Inflammatory macrophage treated with lipopolysaccharide for 1 hour (primary cell): ENCODE data around the gene RABGGTA.

Source experiments
- DNase-seq, 2 donors: peaks; one replicate each; pipeline ENCODE4 v3.0.0-alpha.2; 2020 to 2022

The RABGGTA gene, protein sequence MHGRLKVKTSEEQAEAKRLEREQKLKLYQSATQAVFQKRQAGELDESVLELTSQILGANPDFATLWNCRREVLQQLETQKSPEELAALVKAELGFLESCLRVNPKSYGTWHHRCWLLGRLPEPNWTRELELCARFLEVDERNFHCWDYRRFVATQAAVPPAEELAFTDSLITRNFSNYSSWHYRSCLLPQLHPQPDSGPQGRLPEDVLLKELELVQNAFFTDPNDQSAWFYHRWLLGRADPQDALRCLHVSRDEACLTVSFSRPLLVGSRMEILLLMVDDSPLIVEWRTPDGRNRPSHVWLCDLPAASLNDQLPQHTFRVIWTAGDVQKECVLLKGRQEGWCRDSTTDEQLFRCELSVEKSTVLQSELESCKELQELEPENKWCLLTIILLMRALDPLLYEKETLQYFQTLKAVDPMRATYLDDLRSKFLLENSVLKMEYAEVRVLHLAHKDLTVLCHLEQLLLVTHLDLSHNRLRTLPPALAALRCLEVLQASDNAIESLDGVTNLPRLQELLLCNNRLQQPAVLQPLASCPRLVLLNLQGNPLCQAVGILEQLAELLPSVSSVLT

DNA sequence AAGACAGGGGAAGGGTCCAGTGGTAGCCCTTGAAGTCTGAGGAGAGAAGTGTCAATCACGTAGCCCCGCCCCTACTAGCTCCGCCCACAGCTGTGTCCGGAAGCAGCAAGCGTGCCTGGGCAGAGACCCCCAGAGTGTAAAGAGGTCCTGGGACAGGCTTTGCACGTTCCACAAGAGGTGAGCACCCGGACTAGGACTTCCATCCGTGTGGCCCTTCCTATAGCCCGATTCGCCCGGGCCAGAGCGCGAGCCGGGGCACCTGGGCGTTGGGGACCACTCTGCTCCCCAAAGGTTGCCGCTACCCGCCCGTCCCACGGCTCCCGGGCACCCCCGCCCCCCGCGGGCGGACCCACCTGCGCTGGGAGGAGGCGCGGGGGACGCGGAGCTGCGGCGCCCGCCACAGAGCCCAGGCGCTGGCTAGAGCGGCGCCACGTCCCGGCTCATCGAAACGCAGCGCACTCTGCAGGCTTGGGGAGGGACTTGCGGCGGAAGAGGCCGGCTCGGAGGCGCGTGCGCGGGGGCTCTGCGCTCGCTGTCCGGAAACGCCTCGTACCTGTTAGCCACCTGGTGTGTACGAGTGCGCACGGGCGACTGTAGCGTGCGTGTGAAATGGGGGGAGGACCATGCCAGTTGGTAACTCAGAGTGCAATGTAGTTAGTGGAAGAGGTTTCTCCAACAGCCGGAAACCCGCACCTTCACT lies at the start of gene RABGGTA:
Gene RABGGTA, minus strand, starts transcription at position 464 of the 700 bp plus-strand sequence. CDS start 482 bp downstream, outside the sequence.
- peak; percentile 70 to 85 for DNase-seq

DNA sequence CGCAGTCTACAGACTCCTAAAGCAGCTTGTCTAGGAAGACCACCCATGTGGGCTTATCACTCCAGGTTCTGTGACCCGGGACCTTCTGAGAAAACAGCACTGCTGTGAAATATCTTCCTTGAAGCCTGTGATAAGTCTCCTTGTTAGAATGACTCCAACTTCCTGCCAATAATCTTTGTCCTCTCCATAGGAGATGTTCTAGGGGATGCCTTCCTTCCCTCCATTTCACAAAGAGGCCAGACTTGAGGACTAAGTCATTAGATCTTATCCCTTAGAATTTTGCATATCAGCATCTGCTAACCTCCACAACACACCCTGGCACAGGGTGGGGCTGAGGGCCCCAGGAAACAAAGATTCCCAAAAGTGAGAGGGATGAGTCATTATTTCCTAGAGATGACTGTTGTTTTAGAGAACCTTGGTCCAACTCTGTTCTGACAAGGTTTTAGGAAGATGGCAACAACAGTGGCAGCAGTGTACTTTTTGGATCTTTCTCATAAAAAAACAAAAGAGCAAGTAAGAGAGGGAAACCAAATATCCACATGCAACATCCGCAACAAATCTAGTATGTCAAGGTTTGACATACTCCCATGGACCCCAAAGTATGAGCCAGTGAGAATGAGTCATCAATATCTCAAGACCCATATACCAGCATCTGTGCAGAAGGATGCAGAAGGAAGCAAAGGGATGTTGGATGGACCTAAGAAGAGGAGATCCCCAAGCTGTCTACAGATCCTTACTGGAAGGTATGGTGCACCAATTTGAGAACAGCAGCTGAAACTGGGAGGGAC lies 45.9 kb upstream of the RABGGTA start:
- DNase-seq = no peak

DNA sequence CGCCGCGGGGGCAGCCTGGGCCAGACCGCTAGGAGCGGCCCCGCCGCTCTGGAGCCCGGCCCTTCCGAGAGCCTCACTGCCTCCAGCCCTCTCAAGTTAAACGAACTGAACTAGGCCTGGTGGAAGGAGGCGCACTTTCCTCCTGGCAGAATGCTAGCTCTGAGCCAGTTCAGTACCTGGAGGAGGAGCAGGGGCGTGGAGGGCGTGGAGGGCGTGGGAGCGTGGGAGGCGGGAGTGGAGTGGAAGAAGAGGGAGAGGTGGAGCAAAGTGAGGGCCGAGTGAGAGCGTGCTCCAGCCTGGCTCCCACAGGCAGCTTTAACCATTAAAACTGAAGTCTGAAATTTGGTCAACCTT lies 45.2 kb upstream of the RABGGTA start:
- DNase-seq = no peak

DNA sequence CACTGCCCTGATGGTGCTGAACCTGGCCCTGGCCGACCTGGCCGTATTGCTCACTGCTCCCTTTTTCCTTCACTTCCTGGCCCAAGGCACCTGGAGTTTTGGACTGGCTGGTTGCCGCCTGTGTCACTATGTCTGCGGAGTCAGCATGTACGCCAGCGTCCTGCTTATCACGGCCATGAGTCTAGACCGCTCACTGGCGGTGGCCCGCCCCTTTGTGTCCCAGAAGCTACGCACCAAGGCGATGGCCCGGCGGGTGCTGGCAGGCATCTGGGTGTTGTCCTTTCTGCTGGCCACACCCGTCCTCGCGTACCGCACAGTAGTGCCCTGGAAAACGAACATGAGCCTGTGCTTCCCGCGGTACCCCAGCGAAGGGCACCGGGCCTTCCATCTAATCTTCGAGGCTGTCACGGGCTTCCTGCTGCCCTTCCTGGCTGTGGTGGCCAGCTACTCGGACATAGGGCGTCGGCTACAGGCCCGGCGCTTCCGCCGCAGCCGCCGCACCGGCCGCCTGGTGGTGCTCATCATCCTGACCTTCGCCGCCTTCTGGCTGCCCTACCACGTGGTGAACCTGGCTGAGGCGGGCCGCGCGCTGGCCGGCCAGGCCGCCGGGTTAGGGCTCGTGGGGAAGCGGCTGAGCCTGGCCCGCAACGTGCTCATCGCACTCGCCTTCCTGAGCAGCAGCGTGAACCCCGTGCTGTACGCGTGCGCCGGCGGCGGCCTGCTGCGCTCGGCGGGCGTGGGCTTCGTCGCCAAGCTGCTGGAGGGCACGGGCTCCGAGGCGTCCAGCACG lies 44.6 kb upstream of the RABGGTA start:
- DNase-seq = no peak

DNA sequence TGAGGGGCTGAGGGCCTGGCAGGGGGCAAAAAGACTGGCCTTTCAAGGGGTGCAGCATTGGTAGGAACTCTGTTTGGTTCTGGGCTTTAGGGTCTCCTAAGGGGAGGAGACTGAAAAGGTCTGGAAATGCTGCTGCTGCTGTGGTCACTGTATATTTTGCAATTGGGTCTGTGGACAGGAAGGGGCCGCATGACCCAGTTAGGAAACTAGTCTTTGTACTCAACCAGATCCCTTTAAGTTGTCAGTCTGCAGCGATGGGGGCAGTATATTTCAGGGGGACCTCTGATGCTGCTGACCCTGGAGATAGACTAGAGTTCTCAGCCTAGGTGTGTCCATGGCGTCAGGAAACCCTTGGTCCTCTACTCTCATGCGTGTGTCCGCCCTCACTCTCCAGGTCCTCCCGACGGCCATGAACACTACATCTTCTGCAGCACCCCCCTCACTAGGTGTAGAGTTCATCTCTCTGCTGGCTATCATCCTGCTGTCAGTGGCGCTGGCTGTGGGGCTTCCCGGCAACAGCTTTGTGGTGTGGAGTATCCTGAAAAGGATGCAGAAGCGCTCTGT lies 43.9 kb upstream of the RABGGTA start:
- DNase-seq = no peak

DNA sequence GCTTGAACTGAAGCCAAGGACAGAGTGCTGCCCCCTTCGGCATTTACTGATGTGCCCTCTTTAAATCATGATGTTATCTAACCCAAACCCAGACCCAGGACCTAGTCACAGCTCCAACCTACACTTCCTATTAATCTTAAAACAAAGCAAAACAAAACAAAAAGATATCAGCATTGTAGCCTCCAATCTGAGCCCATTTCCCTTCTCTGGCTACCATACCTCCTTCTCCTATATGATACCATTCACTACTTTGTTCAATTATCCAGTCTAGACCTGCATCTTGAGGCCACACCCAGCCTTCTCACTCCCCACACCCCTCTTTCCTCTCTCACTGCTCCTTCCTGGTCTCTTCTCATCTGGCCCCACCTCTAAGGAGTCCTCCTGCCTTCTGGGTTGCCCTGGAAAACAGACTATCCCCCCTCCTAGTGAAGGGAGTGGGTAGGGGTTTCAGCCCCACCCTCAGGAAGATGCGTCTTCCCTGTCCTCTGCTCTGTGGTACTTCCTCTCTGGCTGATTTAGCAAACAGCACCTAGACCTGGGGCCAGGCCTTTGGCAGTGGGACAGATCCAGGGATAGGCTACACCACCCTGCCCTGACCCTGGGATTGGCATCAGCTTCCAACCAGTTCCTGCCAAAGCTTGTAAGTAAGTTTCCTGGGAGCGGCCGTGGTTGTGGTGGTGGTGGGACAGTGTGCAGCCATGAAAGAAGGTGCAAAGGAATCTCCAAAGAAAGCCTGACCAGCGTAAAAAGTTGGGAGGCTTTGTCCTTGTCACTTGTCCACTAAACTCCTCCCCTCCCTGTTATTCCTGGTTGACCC lies 43.2 kb upstream of the RABGGTA start:
- DNase-seq = no peak

DNA sequence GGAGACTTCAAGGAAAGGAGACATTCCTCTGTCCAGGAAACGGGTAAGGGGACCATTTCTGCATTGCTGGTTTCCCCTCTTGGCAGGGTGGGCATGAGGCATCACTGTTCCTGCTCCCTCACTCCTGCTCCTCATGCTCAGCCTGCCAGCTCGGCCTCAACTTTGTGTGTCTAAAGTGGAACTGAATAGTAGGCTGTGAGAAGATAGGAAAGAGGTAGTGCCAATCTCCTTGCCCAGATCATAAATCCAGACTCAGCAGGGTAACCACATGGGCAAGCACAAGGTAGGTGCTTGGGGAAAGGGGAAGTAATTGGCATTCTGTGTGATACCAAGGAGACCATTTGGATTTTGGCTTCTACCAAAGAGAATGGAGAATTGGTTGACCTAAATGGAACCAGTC lies 42.5 kb upstream of the RABGGTA start:
- no peak for DNase-seq

DNA sequence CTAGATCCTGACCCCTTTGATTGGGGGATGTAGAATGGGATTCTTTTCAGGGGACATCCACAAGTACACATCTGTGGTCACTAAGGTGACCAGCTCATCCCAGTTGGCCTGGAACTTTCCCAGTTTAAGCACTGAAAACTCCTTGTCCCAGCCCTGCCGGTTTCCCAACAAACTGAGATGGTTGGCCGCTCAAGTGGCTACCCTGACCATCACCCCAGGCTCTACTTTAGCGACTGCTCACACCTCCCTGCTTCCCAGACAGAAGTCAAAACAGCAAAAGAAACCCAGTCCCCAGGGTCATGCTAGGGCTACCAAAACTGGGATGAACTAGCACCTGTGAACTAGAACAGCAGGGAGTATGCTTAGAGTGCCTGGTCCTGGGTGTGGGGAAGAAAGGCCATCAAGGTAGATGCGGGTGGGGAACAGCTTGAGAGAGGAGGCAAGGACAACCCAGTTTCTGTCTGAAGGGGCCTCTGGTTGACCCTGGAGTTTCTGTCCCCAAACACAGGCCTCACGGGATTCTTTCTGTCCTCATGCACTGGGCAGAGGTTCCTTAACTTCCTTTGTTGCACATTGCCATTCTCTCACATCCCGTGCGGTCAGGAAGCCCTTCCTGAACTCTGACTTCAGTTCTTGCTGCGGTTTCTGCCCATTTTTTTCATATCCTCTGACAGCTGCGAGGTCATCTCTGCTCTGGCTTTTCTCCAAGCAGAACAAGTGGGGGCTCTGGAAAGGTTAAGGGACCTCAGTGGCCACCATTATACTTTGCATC lies 41.5 kb upstream of the RABGGTA start:
- peak; percentile 71 to 75 for DNase-seq

DNA sequence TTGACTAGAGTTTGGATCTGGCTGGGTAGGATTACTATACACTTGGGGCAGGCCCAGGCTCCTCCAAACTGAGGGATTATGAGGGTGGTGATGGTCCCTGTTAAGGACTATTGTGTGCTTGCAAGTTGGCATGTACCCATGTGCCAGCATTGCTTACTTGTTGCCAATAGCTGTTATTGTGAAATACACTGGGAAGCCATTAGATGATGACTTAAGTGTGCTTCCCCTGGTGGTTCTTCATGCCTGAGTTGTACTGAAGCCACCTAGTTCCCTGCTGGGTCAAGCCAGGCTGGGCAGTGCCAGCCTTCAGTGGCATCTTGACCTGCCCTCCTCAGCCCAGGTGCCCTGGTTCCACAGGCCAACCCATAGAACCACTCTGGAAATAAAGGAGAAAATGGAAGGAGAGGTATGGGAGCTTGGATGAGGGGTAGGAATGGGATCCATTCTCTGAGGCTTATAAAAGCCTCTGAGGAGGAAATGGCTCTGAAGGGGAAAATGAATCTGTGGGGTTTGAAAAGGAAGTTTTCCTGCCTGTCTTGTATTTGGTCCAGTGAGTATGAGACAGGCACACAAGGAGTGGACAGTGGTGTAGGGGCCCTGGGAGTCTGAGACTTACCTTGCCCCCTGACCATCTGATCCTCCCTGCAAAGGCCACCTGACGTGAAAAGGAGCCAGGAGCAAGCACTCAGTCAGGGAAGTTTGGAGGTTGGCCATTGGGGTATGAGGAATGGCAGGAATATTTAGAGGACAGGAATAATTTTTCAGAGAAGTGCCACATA lies 40.6 kb upstream of the RABGGTA start:
- peak; percentile 78 to 87 for DNase-seq

DNA sequence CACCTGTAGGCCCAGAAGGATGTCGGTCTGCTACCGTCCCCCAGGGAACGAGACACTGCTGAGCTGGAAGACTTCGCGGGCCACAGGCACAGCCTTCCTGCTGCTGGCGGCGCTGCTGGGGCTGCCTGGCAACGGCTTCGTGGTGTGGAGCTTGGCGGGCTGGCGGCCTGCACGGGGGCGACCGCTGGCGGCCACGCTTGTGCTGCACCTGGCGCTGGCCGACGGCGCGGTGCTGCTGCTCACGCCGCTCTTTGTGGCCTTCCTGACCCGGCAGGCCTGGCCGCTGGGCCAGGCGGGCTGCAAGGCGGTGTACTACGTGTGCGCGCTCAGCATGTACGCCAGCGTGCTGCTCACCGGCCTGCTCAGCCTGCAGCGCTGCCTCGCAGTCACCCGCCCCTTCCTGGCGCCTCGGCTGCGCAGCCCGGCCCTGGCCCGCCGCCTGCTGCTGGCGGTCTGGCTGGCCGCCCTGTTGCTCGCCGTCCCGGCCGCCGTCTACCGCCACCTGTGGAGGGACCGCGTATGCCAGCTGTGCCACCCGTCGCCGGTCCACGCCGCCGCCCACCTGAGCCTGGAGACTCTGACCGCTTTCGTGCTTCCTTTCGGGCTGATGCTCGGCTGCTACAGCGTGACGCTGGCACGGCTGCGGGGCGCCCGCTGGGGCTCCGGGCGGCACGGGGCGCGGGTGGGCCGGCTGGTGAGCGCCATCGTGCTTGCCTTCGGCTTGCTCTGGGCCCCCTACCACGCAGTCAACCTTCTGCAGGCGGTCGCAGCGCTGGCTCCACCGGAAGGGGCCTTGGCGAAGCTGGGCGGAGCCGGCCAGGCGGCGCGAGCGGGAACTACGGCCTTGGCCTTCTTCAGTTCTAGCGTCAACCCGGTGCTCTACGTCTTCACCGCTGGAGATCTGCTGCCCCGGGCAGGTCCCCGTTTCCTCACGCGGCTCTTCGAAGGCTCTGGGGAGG lies 39.5 kb upstream of the RABGGTA start, which contains the start of gene LTB4R:
Gene LTB4R, plus strand, starts transcription at position 857 of the 959 bp plus-strand sequence. CDS start 4,150 bp downstream, outside the sequence.
- no peak for DNase-seq

DNA sequence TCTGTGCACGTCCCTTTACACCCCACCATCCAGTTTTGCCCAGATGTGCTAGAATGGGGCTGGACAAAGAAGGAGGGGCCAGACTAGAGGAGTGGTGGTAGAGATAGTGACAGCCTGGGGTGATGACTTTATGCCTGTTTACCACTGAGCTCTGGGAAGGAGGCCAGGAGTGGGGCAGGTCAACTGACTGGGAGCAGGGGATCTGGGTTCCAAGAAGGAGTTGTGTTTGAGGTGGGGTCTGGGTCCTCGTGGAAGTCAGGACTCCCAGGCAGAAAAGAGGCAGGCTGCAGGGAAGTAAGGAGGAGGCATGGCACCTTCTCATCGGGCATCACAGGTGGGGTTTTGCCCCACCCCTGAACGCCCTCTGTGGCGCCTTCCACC lies 38.9 kb upstream of the RABGGTA start:
- no peak for DNase-seq

DNA sequence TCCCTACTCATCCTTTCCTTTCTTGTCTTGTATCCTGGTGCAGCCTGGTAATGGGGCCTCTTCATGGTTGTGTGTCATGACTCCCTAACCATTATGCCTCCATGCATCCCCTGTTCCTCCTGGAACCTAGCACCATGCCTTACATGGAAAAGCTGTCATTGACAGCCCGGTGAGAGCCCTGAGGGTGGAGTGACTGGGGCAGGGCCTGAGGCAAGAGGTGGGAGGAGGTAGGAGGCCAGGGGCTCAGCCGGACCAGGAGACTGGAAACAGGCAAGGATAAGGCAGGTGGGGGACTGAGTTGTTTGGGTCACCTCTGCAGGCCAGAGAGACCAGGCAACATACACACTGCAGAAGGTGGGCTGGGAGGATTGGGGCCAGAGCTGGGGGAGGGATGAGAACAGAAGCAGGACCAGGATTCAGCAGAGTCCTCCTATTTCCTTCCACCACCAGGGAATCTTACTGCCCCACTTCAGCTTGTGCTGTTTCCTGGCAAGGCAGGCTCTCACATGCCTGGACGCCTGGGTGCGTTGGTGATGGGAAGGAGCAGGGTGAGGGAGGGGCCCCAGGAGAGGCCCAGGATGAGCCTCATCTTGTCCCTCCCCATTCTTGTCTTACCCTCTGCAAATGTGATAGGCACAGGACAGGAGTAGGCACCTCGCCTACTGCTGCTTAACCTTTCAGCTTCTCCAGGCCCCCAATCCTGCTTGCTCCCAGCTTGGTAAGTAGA lies 38.3 kb upstream of the RABGGTA start, which contains the start of gene LTB4R2:
Gene LTB4R2, plus strand, starts transcription at position 603 of the 727 bp plus-strand sequence. CDS start 525 bp downstream, outside the sequence.
- DNase-seq = no peak

DNA sequence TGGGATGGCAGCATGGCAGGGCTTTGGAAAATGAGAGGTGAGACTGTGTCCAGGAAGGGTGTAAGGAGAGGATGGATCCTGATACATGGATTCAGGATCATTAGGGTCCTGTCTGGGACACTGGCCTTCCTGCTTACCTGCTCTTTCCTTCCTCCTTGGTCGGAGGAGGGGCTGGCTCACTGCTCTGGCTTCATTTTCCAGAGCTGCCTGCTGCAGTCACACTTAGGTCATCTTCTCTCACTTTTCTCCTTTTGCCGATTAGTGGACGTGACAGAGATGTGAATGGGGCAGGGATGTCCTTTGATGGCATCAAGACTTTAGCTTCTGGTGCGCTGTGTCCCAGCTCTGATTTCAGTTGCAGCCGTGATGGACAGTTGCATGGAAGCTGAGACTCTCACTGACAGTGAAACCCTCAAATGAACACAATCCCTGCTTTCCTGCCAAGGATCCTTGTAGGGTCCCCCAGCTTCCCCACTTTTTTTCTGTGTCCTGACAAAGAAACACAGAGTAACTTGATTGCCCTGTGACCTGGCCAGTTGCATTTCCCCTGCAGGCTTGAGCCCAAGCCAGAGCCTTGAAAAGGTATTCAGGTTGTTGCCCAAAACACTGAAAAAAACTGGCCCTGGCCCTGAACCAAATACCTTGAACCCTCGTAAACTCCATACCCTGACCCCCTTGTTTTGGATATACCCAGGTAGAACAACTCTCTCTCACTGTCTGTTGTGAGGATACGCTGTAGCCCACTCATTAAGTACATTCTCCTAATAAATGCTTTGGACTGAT lies 37.1 kb upstream of the RABGGTA start:
- DNase-seq = no peak

DNA sequence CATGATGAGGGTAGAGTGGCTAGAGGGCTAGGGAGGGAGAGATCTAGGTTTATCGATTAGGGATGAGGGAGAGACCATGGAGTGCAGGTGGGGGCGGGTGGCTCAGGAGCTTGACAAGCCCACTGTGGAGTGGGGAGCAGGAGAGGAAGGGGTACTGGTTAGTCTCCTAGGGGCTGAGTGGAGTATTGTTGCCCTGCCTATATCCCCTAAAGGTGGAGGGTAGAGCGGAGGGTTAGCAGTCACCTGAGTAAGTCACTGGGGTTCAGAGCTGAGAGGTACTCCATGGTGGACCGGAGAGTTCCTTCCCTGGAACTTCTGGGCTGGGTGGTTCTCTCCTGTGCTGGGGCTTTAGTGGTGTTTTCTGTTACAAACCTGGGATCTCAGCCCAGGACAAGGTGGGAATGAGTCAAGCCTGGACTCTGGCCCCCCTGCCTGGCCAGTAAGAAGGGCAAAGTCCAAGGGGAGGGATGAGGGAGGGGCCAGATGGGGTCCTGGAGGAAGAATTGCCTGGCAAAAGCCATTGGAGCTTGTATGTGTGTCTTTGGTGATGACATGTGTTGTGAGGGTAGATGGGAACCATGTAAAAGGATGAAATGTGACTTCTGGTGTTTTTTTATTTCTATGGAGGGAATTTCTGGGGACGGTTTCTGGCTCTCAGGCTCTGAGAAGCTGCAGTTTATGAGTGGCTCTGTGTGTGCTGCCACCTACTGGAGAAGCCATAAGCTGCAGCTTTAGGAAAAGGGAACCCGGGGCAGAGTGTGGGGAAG lies 36.4 kb upstream of the RABGGTA start, which contains the start of gene CIDEB:
Gene CIDEB, minus strand, starts transcription at position 403 of the 767 bp plus-strand sequence. Its CDS starts 119 bp downstream, at position 284.
- peak; percentile 82 to 95 for DNase-seq

DNA sequence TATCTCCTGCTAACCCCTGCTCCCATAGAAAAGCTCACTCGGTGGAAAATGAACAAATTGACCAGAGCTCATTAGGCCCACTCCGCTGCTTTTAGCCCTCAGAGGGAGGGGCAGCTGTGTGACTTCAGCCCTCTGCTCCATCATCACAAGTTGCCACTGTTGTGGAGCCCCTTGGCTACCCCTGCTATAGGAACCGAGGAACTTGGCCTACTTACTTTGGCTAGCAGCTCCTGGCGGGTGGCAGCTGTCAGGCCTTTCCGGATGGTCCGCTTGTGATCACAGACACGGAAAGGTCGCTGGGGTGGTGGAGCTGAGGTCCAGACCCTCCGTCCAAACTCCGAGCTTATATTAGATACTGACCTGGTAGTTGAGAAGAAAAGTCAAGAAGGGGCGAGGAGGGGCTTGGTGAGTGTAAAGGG lies 35.8 kb upstream of the RABGGTA start:
- DNase-seq = no peak
